ENCODE measurements around the gene AGBL1. TPM values are rescaled to one million over a fixed set of nuclear protein-coding genes. Genes with fewer than 3 reads are reported as not detected.

AGBL1 gene
- total RNA-seq, 2 donors from 2014 or later, result not detected

DNA sequence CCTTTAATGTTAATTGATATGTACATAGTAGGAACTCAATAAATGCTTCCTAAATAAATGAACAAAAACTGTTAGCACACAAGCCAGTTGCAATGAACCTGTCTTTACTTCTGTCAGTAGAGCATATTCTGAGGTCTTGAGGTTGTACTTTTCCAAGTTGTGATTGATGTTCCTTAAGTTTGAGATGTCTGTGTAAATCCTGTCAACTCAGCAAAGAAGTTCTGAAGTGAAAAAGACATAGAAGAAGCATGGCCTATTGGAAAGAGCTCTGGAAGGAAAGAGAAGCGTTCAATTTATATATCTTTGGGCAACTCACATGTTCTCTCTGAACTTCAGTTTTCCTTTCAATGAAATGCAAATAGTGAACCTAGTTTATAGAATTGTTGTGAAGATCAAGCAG, 269.9 kb downstream of the AGBL1 start:
- H3K9me3 ChIP-seq, result no peaks in the 10 kb centered on the region
- DNase-seq (ENCODE audit: low spot score), result no peak
- no peaks in the 10 kb centered on the region for H3K27me3 ChIP-seq
- H3K4me3 ChIP-seq, result no peak overlapping the region
- TF ChIP-seq, protein P1, sequence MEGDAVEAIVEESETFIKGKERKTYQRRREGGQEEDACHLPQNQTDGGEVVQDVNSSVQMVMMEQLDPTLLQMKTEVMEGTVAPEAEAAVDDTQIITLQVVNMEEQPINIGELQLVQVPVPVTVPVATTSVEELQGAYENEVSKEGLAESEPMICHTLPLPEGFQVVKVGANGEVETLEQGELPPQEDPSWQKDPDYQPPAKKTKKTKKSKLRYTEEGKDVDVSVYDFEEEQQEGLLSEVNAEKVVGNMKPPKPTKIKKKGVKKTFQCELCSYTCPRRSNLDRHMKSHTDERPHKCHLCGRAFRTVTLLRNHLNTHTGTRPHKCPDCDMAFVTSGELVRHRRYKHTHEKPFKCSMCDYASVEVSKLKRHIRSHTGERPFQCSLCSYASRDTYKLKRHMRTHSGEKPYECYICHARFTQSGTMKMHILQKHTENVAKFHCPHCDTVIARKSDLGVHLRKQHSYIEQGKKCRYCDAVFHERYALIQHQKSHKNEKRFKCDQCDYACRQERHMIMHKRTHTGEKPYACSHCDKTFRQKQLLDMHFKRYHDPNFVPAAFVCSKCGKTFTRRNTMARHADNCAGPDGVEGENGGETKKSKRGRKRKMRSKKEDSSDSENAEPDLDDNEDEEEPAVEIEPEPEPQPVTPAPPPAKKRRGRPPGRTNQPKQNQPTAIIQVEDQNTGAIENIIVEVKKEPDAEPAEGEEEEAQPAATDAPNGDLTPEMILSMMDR (IDR thresholded peaks at IDR 0.05), result no peak
- H3K36me3 ChIP-seq, result no peaks in the 10 kb centered on the region
- H3K4me1 ChIP-seq, result no peaks in the 10 kb centered on the region
- H3K27ac ChIP-seq, result no peak overlapping the region

DNA sequence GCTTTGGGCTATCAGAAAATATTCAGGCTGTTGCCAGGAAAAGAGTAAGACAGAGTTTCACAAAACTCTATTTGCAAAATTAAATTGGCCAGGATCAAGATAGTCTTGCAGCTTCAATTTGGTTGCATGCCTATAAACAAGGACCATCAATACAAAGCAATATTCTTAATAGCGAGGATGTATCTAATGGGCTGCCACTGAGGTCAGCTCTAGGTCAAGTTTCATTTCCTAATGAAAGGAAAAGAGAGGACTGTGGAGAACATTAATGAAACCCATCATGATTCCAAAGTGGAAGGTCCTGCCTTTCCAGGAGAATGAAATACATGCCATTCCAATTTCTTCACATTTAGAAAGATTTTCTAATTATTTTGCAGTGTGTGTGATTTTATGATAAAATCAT, 273.5 kb downstream of the AGBL1 start:
- Histone ChIP-seq H3K27me3 (no peaks in the 10 kb centered on the region), H3K9me3 (no peaks in the 10 kb centered on the region), H3K4me1 (no peaks in the 10 kb centered on the region), H3K36me3 (no peaks in the 10 kb centered on the region), H3K27ac (no peak overlapping the region), H3K4me3 (no peak overlapping the region)
- TF ChIP-seq, protein P1 (IDR thresholded peaks at IDR 0.05), result no peak
- DNase-seq (ENCODE audit: low spot score), result no peak

DNA sequence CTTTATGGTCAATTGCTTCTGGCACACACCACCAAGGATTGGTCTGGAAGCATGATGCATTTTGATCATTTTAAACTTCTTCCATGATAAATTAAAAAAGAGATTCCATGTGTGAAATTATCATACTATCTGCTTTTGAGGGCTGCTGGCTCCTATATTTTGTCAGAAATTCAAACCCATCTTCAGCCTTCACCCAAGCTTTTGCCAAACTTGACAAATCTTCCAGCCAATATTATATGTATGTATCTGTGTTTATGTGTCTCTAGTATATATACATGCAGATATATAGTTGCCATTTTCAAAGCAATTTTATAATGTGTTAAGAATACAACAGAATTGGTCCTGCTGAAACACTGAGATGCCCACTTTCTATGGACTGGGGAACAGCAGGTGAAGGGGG, 275.7 kb downstream of the AGBL1 start:
- Histone ChIP-seq H3K4me1 (no peaks in the 10 kb centered on the region), H3K9me3 (no peaks in the 10 kb centered on the region), H3K27ac (no peak overlapping the region), H3K27me3 (no peaks in the 10 kb centered on the region), H3K4me3 (no peak overlapping the region), H3K36me3 (no peaks in the 10 kb centered on the region)
- TF ChIP-seq, protein P1 (IDR thresholded peaks at IDR 0.05), result no peak
- DNase-seq (ENCODE audit: low spot score), result no peak

DNA sequence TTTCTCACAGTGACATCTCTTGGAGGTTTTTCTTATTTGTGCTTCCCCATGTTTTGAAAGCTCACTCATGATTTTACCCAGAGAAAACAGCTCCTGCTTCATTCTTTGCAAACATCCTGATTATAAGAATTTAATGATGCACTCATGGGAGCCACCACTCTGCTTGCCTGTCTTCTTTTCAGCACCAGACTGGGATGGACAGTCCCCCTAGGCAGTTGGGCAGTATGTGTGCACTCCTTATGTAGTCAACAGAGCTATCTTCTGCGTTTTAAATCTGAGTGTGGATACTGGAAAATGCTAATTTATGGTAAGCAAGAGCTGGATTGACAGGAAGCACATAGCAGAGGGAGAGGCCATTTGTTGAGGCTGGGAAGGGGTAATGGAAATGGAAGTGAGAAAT, 276.1 kb downstream of the AGBL1 start:
- Histone ChIP-seq H3K27ac (no peak overlapping the region), H3K9me3 (no peaks in the 10 kb centered on the region), H3K4me3 (no peak overlapping the region), H3K27me3 (no peaks in the 10 kb centered on the region), H3K36me3 (no peaks in the 10 kb centered on the region), H3K4me1 (no peaks in the 10 kb centered on the region)
- no peak for DNase-seq (ENCODE audit: low spot score)
- TF ChIP-seq, protein P1 (IDR thresholded peaks at IDR 0.05), result no peak

DNA sequence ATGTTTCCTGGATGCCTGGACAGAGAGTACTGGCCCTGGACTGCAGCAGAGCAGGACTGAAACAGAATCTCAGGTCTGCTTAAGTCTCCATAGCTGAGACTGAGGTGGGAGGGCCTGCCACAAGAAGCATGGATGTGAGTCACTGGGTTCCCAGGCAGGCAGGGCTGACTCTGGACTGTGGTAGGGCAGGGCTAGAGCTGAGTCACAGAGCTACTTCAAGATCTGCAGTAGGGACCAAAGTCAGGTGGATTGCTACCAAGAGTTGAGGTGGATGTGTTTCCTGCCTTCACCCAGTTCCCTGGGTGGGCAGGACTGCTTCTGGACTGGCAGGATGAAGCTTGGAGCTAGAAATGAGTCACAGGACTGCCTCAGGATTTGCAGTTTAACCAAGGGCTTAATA, 282.9 kb downstream of the AGBL1 start:
- Histone ChIP-seq H3K27ac (no peak overlapping the region), H3K9me3 (peaks cover 0 to 7% of the 10 kb centered on the region in 2 donors), H3K27me3 (no peaks in the 10 kb centered on the region), H3K36me3 (no peaks in the 10 kb centered on the region), H3K4me1 (no peaks in the 10 kb centered on the region), H3K4me3 (no peak overlapping the region)
- DNase-seq (ENCODE audit: low spot score), result no peak
- TF ChIP-seq, protein P1 (IDR thresholded peaks at IDR 0.05), result no peak

DNA sequence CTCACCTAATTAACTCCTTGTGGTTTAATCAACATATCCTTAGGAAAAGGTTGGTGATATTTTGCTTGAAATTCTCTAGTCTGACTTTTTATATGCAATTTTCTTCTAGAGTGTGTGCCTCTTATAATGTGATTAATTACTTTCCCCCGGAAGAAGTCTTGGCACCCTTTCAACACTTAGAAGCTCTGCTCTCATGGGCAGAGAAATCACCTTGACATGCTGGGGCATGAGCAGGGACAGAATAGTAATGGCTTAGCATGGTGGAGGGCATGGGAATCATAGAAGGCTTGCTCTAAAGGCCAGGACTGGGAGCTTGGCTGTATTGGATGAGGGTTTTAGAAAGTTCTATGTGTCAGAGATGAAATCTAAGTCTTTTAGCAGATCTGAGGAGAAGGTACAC, 293.5 kb downstream of the AGBL1 start:
- no peaks in the 10 kb centered on the region for H3K27me3 ChIP-seq
- no peak overlapping the region for H3K27ac ChIP-seq
- H3K4me3 ChIP-seq, result no peak overlapping the region
- DNase-seq (ENCODE audit: low spot score), result no peak
- TF ChIP-seq, protein P1 (IDR thresholded peaks at IDR 0.05), result no peak
- H3K9me3 ChIP-seq, result peaks cover 0 to under 1% of the 10 kb centered on the region in 2 donors
- H3K4me1 ChIP-seq, result no peaks in the 10 kb centered on the region
- no peaks in the 10 kb centered on the region for H3K36me3 ChIP-seq

Measured in right atrium auricular region (tissue), 2 donors.